ENCODE data around the gene LGR6.

The LGR6 gene

DNA sequence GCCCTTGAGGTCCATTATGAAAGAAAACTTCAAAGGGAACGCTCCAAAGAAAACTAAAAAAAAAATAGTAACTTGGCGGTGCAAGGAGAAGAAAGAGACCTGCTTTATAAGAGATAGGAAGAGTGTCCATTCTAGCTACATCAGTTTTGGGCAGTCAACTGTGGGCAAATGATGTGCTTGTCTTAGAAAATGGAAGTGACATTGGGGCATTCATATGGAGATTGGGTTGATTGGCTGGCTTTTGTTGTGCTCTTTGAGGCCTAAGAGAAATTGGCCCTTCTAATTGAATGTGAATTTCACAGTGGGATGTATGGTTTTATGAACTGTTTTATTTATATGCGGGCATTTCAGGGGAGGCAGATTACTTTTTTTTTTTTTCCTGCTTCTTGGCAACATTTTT, 168.1 kb downstream of the LGR6 start (continued):
- TF ChIP-seq CREB5 (CRISPR knock-in tag; IDR thresholded peaks at IDR 0.05; ENCODE audit: low read depth) (no peak), SNAI2 (CRISPR knock-in tag; IDR thresholded peaks at IDR 0.05) (no peak), TOX (CRISPR knock-in tag; IDR thresholded peaks at IDR 0.05; ENCODE audit: borderline replicate concordance) (no peak), ZNF70 (CRISPR knock-in tag; IDR thresholded peaks at IDR 0.05) (no peak), ZNF8 (CRISPR knock-in tag; IDR thresholded peaks at IDR 0.05) (no peak), ARNTL (CRISPR knock-in tag; IDR thresholded peaks at IDR 0.05; ENCODE audit: borderline replicate concordance, low read depth) (no peak), GLIS3 (CRISPR knock-in tag; IDR thresholded peaks at IDR 0.05) (no peak)

GRCh38 chr1:202362212-202362611, 168.6 kb downstream of the LGR6 start:
- no peak for ATAC-seq
- TF ChIP-seq ZFP30 (CRISPR knock-in tag; IDR thresholded peaks at IDR 0.05) (no peak), ZNF8 (CRISPR knock-in tag; IDR thresholded peaks at IDR 0.05) (no peak), TCF4 (CRISPR knock-in tag; IDR thresholded peaks at IDR 0.05; ENCODE audit: borderline replicate concordance) (no peak), PPARA (CRISPR knock-in tag; IDR thresholded peaks at IDR 0.05; ENCODE audit: borderline replicate concordance) (no peak), ZFP3 (CRISPR knock-in tag; IDR thresholded peaks at IDR 0.05) (no peak), CSDC2 (CRISPR knock-in tag; IDR thresholded peaks at IDR 0.05) (no peak), SNAI2 (CRISPR knock-in tag; IDR thresholded peaks at IDR 0.05) (no peak), CSRNP3 (CRISPR knock-in tag; IDR thresholded peaks at IDR 0.05) (no peak), GLIS3 (CRISPR knock-in tag; IDR thresholded peaks at IDR 0.05) (no peak), ESRRG (CRISPR knock-in tag; IDR thresholded peaks at IDR 0.05) (no peak), ISL1 (CRISPR knock-in tag; IDR thresholded peaks at IDR 0.05) (no peak), ZNF565 (CRISPR knock-in tag; conservative IDR thresholded peaks at IDR 0.05; ENCODE audit: low read depth) (no peak), TOX (CRISPR knock-in tag; IDR thresholded peaks at IDR 0.05; ENCODE audit: borderline replicate concordance) (no peak), RARB (CRISPR knock-in tag; IDR thresholded peaks at IDR 0.05) (no peak)
- TF ChIP-seq, protein P1, sequence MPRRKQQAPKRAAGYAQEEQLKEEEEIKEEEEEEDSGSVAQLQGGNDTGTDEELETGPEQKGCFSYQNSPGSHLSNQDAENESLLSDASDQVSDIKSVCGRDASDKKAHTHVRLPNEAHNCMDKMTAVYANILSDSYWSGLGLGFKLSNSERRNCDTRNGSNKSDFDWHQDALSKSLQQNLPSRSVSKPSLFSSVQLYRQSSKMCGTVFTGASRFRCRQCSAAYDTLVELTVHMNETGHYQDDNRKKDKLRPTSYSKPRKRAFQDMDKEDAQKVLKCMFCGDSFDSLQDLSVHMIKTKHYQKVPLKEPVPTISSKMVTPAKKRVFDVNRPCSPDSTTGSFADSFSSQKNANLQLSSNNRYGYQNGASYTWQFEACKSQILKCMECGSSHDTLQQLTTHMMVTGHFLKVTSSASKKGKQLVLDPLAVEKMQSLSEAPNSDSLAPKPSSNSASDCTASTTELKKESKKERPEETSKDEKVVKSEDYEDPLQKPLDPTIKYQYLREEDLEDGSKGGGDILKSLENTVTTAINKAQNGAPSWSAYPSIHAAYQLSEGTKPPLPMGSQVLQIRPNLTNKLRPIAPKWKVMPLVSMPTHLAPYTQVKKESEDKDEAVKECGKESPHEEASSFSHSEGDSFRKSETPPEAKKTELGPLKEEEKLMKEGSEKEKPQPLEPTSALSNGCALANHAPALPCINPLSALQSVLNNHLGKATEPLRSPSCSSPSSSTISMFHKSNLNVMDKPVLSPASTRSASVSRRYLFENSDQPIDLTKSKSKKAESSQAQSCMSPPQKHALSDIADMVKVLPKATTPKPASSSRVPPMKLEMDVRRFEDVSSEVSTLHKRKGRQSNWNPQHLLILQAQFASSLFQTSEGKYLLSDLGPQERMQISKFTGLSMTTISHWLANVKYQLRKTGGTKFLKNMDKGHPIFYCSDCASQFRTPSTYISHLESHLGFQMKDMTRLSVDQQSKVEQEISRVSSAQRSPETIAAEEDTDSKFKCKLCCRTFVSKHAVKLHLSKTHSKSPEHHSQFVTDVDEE (CRISPR knock-in tag; IDR thresholded peaks at IDR 0.05), result no peak
- TF ChIP-seq, protein P2, sequence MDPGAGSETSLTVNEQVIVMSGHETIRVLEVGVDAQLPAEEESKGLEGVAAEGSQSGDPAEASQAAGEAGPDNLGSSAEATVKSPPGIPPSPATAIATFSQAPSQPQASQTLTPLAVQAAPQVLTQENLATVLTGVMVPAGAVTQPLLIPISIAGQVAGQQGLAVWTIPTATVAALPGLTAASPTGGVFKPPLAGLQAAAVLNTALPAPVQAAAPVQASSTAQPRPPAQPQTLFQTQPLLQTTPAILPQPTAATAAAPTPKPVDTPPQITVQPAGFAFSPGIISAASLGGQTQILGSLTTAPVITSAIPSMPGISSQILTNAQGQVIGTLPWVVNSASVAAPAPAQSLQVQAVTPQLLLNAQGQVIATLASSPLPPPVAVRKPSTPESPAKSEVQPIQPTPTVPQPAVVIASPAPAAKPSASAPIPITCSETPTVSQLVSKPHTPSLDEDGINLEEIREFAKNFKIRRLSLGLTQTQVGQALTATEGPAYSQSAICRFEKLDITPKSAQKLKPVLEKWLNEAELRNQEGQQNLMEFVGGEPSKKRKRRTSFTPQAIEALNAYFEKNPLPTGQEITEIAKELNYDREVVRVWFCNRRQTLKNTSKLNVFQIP (CRISPR knock-in tag; IDR thresholded peaks at IDR 0.05; ENCODE audit: borderline replicate concordance, low read depth), result no peak

DNA sequence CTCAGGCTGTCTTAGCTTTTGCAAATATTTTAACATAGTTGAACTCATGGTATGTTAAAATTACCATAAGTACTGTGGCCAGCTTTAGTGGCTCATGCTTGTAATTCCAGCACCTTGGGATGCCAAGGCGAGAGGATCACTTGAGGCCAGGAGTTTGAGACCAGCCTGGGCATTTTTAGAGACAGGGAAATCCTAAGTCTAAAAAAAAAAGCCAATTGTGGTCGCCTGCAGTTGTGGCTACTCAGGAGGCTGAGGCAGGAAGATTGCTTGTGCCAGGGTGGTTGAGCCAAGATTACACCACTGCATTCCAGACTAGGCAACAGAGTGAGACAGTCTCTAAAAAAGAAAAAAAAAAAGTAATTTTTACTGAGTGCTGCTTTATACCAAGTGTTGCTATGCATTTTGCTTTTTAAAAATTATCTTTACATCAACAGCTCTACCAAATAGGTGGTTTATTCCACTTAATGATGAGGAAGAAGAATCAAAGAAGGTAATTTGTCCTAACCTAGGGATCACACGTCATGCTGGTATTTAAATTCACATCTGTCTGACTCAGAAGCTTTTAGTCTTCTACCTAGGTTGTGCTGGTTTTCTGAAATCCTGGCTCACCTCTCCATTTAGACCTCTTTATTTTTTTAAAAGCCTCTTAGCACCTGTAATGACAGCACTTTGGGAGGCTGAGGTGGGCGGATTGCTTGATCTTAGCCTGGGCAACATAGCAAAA, 171.7 kb downstream of the LGR6 start:
- peak; percentile 54; the same call in 2 of the 3 replicates for ATAC-seq
- TF ChIP-seq TOX (CRISPR knock-in tag; IDR thresholded peaks at IDR 0.05; ENCODE audit: borderline replicate concordance) (no peak), OSR1 (CRISPR knock-in tag; IDR thresholded peaks at IDR 0.05) (no peak)
- TF ChIP-seq, protein P2 (CRISPR knock-in tag; IDR thresholded peaks at IDR 0.05; ENCODE audit: borderline replicate concordance, low read depth), result no peak
